Epithelial cell of proximal tubule (primary cell): Measurements from ENCODE around the gene PIR. TPM values are rescaled to one million over a fixed set of nuclear protein-coding genes. Genes with fewer than 3 reads are reported as not detected.

ENCODE experiments used
- DNase-seq: peaks from one replicate; pipeline ENCODE4 v3.0.0-alpha.2; 2011; ENCODE audit warnings: low read depth
- H3K4me3 ChIP-seq: 2 replicates; pipeline ENCODE4 v1.5.1; 2011; ENCODE audit warnings: low read depth, mild to moderate bottlenecking, low read length
- CTCF ChIP-seq: conservative IDR thresholded peaks from 2 replicates; pipeline ENCODE4 v1.5.1; 2012; ENCODE audit warnings: low read depth, mild to moderate bottlenecking, low read length
- total RNA-seq: library from RNA; depleted of rRNA; stranded (reverse); fragments of >200 nt; gene quantifications from 2 replicates; pipeline ENCODE4 v1.2.3, GENCODE V29; 2015

Gene PIR
- total RNA-seq, 1 donor from 2014 or later = 12.7 TPM

GRCh38 chrX:15398874-15399273 is 94.3 kb downstream of the PIR start:
- no peak for TF ChIP-seq CTCF
- H3K4me3 ChIP-seq = no peak overlapping the region
- peak; percentile 2 for DNase-seq

GRCh38 chrX:15395789-15396188 is 97.3 kb downstream of the PIR start:
- no peak for DNase-seq
- TF ChIP-seq CTCF = no peak
- H3K4me3 ChIP-seq = no peak overlapping the region

GRCh38 chrX:15391850-15392249 is 101.3 kb downstream of the PIR start:
- no peak for TF ChIP-seq CTCF
- H3K4me3 ChIP-seq = no peak overlapping the region

GRCh38 chrX:15384304-15384703 is 108.8 kb downstream of the PIR start, which contains the start of gene VEGFD:
Gene VEGFD (minus strand): TSS chrX:15384413. CDS start chrX:15383946, 467 bp downstream.
- no peak for TF ChIP-seq CTCF
- DNase-seq = no peak
- no peak within 1 kb of the TSS for H3K4me3 ChIP-seq

More at GRCh38 chrX:15391850-15392249, 101.3 kb downstream of the PIR start:
- no peak for DNase-seq

GRCh38 chrX:15382813-15383212 is 110.3 kb downstream of the PIR start:
- DNase-seq = no peak
- TF ChIP-seq CTCF = peak; percentile 23
- no peak overlapping the region for H3K4me3 ChIP-seq

GRCh38 chrX:15376956-15377355 is 116.2 kb downstream of the PIR start:
- no peak for DNase-seq
- no peak overlapping the region for H3K4me3 ChIP-seq
- TF ChIP-seq CTCF = no peak

GRCh38 chrX:15373976-15374375 is 119.2 kb downstream of the PIR start:
- DNase-seq = no peak
- TF ChIP-seq CTCF = no peak
- no peak overlapping the region for H3K4me3 ChIP-seq
